Activated CD4-positive, alpha-beta T cell treated with anti-CD3 and anti-CD28 coated beads, Interleukin-2, Interleukin-4, amounts not matched to agents 100 ng/mL and 50 ng/mL, durations not matched to agents 16 hours and 8 hours (primary cell): Measurements from ENCODE around the gene TMEM207.
A peak's percentile ranks its signal among the peaks of the same experiment; 100 is the strongest.

Experiments used
- DNase-seq: peaks from one replicate; pipeline ENCODE4 v3.0.0-alpha.2; 2020; ENCODE audit warnings: low spot score

TMEM207 gene

GRCh38 chr3:190385731-190386688 is 63.7 kb downstream of the TMEM207 start:
- no peak for DNase-seq

GRCh38 chr3:190384309-190384756 is 65.4 kb downstream of the TMEM207 start:
- DNase-seq = peak; percentile 19

GRCh38 chr3:190382082-190382481 is 67.6 kb downstream of the TMEM207 start:
- DNase-seq = no peak

GRCh38 chr3:190381441-190381840 is 68.3 kb downstream of the TMEM207 start:
- no peak for DNase-seq

- DNase-seq = no peak
These were observed 69.5 kb downstream of the TMEM207 start for GRCh38 chr3:190380184-190380583.
